HG02981 (cell line): ENCODE data around the gene PNKD.
A peak's percentile ranks its signal among the peaks of the same experiment; 100 is the strongest.
"Not testable (repeated sequence)": the region's sequence is repeated elsewhere in the genome, so short reads cannot be mapped to it uniquely, and the experiment has no call there.

Source experiments
- ATAC-seq: cut with Tn5 transposase; IDR thresholded peaks from one replicate; pipeline ENCODE4 v1.9.1; 2021; ENCODE audit warnings: mild to moderate bottlenecking, moderate library complexity; ENCODE audit not compliant: unreplicated experiment

PNKD gene

DNA sequence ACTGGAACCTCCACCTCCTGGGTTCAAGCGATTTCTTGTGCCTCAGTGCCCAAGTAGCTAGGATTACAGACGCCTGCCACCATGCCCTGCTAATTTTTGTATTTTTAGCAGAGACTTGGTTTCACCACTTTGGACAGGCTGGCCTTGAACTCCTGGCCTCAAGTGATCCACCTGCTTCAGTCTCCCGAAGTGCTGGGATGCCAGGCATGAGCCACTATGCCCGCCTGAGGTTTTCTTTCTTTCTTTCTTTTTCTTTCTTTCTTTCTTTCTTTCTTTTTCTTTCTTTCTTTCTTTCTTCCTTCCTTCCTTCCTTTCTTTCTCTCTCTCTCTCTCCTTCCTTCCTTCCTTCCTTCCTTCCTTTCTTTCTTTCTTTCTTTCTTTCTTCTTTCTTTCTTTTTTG lies 44.4 kb downstream of the PNKD start:
- not testable (repeated sequence) for ATAC-seq

DNA sequence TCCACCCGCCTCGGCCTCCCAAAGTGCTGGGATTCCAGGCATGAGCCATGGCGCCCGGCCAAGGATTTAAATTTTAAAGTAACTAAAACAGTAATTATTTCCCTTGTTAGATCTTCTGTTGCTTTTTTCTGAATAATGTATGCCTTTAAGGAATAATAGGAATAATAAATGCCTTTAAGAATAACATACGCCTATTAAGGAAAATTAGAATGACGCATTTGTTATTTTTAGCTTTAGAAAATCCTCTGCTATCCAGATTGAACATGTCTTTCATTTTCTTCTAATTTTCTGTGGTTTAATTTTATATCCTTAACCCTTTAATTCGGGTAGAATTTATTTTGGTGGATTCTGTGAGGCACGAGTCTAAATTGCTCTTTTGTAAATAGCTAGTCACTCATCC lies 45.1 kb downstream of the PNKD start:
- ATAC-seq = no peak

GRCh38 chr2:218317303-218317630 lies 46.9 kb downstream of the PNKD start:
- ATAC-seq = no peak

DNA sequence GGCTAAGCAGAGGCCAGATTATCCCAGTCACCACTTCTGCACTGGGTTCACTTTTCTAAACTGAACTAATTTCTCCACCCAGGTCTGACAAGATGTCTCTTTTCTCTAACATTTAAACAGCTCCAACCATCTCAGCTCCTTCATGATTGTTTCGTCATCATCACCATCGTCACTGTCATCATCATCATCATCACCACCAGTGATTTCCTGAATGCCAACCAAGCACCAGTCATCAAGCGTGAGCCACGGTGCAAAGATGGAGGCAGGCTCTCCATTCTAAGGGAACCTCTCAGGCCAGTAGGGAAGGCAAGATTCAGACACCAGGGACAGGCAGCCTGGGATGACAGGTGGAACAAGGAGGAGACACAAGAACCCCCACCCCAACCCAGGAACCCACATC lies 47.5 kb downstream of the PNKD start:
- no peak for ATAC-seq

GRCh38 chr2:218318241-218318640 lies 47.9 kb downstream of the PNKD start:
- no peak for ATAC-seq

DNA sequence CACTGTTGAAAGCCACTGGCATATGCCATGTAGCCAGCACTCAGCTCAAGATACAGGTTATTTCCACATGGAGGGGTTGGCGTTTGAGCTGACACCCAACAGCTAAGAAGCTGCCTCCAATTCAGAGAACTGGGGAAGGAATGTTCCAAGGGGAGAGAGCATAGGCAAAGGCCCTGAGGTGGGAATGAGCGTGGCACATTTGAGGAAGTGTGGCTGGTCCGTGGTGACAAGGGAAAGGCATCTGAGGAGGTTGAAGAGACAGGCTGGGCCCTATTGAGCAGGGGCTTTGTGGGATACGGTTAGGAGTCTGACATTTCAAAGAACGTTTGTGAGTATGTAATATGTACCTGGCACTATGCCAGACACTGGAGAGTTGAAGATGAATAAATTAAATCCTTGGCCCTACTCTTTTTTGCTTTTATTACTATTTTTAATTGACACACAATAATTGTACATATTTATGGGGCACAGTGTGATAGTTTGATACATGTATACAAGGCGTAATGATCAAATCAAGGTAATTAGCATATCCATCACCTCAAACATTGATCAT lies 49.6 kb downstream of the PNKD start:
- no peak for ATAC-seq

DNA sequence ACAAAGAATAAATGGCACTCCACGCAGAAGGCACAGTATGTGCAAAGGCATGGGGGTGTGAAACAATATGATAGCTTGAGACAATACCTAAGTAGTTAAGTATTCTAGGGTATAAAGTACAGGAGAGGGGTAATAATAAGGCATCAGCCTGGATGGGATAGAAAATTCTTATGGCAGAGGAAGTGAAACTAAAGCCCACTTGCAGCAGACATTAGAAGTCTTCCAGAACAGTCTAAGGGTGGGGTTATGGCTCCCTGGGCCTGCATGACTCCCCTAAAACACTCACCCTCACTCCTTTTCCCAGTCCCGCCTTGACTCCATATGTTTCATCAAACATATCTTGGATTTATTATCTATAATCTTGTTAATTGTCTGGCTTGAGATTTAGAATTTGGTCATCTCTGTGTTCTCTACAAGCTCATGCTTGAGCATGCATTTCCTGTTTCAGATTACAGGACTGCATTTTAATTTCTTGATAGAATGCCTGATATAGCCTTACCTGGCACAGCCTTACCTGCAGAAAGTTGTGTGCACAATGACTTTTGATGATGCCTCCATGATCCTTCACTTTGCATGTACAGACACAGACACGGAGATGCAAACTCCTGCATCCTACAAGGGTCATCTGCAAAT lies 50.5 kb downstream of the PNKD start:
- no peak for ATAC-seq

- peak; percentile 74 for ATAC-seq
Measured at GRCh38 chr2:218322768-218323525, 52.6 kb downstream of the PNKD start.

GRCh38 chr2:218323526-218324472 lies 53.5 kb downstream of the PNKD start:
- ATAC-seq = no peak

- ATAC-seq = no peak
Measured at GRCh38 chr2:218325566-218326160, 55.3 kb downstream of the PNKD start.

DNA sequence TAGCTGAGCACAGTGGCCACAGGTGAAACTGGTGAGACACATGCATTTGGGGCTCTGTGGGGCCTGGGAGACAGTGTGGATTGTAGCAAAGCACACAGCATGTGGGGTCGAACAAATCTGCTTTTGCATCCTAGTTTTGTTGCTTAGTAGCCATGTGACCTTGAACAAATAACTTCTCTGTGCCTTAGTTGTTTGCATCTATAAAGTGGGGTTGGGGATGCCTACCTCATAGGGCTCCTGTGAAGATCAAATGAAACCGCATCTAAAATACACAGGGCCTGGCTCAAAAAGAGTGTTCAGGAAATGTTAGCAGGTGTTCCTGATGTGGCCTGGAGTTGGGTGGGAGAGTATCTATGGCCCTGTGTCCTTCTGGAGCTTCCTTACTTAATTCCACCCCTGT lies 56.0 kb downstream of the PNKD start:
- ATAC-seq = no peak

- ATAC-seq = no peak
Measured at GRCh38 chr2:218327451-218328210, 57.3 kb downstream of the PNKD start.

GRCh38 chr2:218328294-218328693 lies 58.0 kb downstream of the PNKD start:
- ATAC-seq = no peak

DNA sequence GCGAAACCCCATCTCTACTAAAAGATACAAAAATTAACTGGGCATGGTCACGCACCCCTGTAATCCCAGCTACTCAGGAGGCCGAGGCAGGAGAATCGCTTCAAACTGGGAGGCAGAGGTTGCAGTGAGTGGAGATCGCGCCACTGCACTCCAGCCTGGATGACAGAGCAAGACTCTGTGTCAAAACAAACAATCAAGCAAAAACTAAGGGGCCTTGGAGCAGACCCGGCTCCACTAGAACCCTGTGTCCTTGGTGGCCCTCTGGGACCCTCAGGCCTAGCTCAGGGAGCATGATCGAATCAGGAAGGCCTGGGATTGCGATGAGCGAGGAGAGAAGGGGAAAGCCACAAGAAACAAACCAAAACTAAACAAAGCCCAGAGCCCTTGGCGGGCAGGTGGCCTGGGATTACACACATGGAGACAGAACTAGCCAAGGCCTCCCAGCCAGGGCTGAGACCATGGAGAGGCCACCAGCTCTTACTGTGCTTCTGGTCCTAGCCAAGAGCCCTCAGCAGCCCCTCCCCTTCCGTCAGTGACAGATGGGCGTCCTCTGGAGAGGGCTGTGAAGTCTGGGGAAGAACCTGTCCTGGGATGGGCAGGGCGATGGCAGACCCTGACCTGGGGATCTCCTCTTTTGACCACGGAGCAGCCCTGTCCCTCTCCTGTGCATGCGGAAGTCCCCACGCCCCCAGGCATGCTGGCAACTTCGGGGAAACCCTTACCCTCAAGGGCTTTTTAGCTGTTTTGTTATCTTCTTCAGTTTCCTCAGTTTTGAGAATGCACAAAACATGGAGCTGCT lies 58.9 kb downstream of the PNKD start:
- ATAC-seq = peak; percentile 38

DNA sequence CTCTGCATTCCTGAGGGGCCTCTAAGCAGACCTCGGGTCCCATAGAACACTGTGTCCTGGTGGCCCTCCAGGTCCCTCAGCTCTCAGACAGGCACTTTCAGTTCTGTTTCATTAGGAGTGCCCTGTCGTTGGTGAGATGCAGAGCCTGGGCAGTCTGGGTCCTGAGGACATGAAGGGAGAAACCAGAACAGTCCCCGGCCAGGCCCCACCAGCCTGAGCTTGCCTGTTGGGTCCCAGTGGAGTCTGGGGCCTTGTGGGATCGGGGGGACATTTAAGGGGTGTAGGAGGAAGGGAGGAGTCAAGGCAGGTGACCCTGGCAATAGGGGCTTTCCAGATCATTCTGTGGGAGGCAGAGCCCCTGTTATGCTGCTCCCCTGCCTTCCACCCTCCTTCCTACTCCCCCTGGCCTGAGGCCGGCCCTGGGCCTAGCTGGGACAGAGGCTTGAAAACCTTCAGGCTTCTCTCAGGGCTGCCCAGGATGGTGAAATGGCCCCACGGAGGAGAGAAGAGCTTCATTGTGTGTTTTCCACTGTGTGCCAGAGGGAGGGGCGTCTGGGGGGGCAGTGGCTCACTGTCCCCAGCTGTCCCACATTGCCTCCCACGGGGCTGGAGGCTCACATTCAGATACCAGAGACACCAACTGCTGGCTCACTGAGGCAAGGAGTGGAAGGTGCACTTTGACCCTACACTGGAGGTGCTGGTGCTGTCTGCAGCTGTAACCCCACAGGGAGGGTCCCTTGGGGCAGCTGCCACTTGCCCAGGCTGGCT lies 59.7 kb downstream of the PNKD start:
- ATAC-seq = peak; percentile 44

GRCh38 chr2:218331745-218332144 lies 61.4 kb downstream of the PNKD start:
- ATAC-seq = no peak

DNA sequence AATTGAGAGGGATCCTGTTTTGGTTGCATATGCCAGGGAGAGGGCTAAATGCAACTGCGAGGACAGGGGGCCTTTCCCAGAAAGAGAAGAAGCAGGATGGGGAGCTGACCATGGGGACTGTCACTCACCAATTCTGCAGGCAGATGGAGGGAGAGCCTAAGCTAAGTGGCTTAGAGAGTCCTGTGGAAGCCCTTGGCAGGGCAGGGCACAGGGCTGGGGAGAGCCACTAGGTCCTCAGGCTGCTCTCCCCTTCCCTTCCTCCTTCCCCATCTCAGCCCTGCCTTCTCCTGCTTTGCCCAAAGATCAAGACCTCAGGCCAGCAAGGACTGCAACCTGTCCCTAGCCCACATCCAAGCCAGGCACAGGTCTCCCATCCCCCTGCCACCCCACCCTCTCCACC lies 62.0 kb downstream of the PNKD start:
- no peak for ATAC-seq

- no peak for ATAC-seq
Measured at GRCh38 chr2:218332920-218333645, 62.8 kb downstream of the PNKD start.
